Liver (tissue), 9 donors: ENCODE results near the gene HLA-A. TPM values are rescaled to one million over a fixed set of nuclear protein-coding genes. Genes with fewer than 3 reads are reported as not detected.

ENCODE experiments used
- DNase-seq: peaks from one replicate; pipeline ENCODE4 v3.0.0-alpha.2; 2017; ENCODE audit warnings: low spot score
- H3K27ac ChIP-seq, 2 donors: one replicate each; pipeline ENCODE4 v1.7.0; 2013; ENCODE audit warnings: inconsistent platforms in 2 of 2, low read length in 2 of 2, control low read depth in 1 of 2, low read depth in 1 of 2, mild to moderate bottlenecking in 1 of 2
- H3K27me3 ChIP-seq, 4 donors: one replicate each; pipeline versions ENCODE4 v1.6.1 to v1.7.0; 2013; ENCODE audit warnings: low read length in 3 of 4, inconsistent platforms in 1 of 4, mild to moderate bottlenecking in 1 of 4, moderate library complexity in 1 of 4; ENCODE audit not compliant: control insufficient read depth in 4 of 4, insufficient read depth in 4 of 4
- H3K36me3 ChIP-seq, 4 donors: one replicate each; pipeline versions ENCODE4 v1.6.1 to v1.7.0; 2013; ENCODE audit warnings: low read length in 3 of 4, mild to moderate bottlenecking in 3 of 4, low read depth in 1 of 4, moderate library complexity in 1 of 4; ENCODE audit not compliant: control insufficient read depth in 4 of 4, insufficient read depth in 3 of 4
- H3K4me1 ChIP-seq, 4 donors: one replicate each; pipeline versions ENCODE4 v1.6.1 to v1.7.0; 2013; ENCODE audit warnings: low read length in 3 of 4, mild to moderate bottlenecking in 3 of 4, moderate library complexity in 1 of 4; ENCODE audit not compliant: control insufficient read depth in 4 of 4, insufficient read depth in 4 of 4
- H3K4me3 ChIP-seq, 3 donors: one replicate each; pipeline versions ENCODE4 v1.6.1 to v1.7.0; 2013; ENCODE audit warnings: low read length in 3 of 3, control low read depth in 1 of 3, low read depth in 1 of 3, mild to moderate bottlenecking in 1 of 3
- H3K9ac ChIP-seq, 2 donors: one replicate each; pipeline ENCODE4 v1.7.0; 2013; ENCODE audit warnings: low read length in 2 of 2, mild to moderate bottlenecking in 2 of 2, moderate library complexity in 2 of 2, control low read depth in 1 of 2, low read depth in 1 of 2
- H3K9me3 ChIP-seq, 4 donors: one replicate each; pipeline versions ENCODE4 v1.6.1 to v1.7.0; 2013; ENCODE audit warnings: low read length in 3 of 4; ENCODE audit not compliant: control insufficient read depth in 4 of 4
- ATF3 ChIP-seq: IDR thresholded peaks from 2 replicates; pipeline ENCODE4 v1.6.1; 2016; ENCODE audit warnings: antibody characterized with exemption
- EGR1 ChIP-seq, 2 donors: IDR thresholded peaks; 2 replicates each; pipeline ENCODE4 v1.6.1; 2016 to 2018; ENCODE audit warnings: antibody characterized with exemption in 2 of 2, low read depth in 2 of 2
- FOXA1 ChIP-seq: IDR thresholded peaks from 2 replicates; pipeline ENCODE4 v1.6.1; 2016; ENCODE audit warnings: antibody characterized with exemption
- FOXA2 ChIP-seq: IDR thresholded peaks from 2 replicates; pipeline ENCODE4 v1.6.1; 2016; ENCODE audit warnings: antibody characterized with exemption
- HNF4A ChIP-seq, 2 donors: conservative IDR thresholded peaks; 2 replicates each; pipeline ENCODE4 v1.6.1; 2016; ENCODE audit warnings: antibody characterized with exemption in 2 of 2, mild to moderate bottlenecking in 2 of 2
- HNF4G ChIP-seq: IDR thresholded peaks from 2 replicates; pipeline ENCODE4 v1.6.1; 2016; ENCODE audit warnings: antibody characterized with exemption
- JUND ChIP-seq, 2 donors: IDR thresholded peaks; 2 replicates each; pipeline ENCODE4 v1.6.1; 2016; ENCODE audit warnings: antibody characterized with exemption in 2 of 2
- MAX ChIP-seq: IDR thresholded peaks from 2 replicates; pipeline ENCODE4 v1.6.1; 2016; ENCODE audit warnings: antibody characterized with exemption
- NR2F2 ChIP-seq: IDR thresholded peaks from 2 replicates; pipeline ENCODE4 v1.6.1; 2016; ENCODE audit warnings: antibody characterized with exemption
- RAD21 ChIP-seq, 2 donors: IDR thresholded peaks; 2 replicates each; pipeline ENCODE4 v1.6.1; 2016; ENCODE audit warnings: antibody characterized with exemption in 2 of 2, mild to moderate bottlenecking in 2 of 2
- REST ChIP-seq: IDR thresholded peaks from 2 replicates; pipeline ENCODE4 v1.6.1; 2016; ENCODE audit warnings: antibody characterized with exemption, mild to moderate bottlenecking
- SP1 ChIP-seq: IDR thresholded peaks from 2 replicates; pipeline ENCODE4 v1.6.1; 2018; ENCODE audit warnings: antibody characterized with exemption, mild to moderate bottlenecking
- TAF1 ChIP-seq: conservative IDR thresholded peaks from 2 replicates; pipeline ENCODE4 v1.6.1; 2016; ENCODE audit warnings: antibody characterized with exemption, mild to moderate bottlenecking
- YY1 ChIP-seq: IDR thresholded peaks from 2 replicates; pipeline ENCODE4 v1.6.1; 2016; ENCODE audit warnings: antibody characterized with exemption, mild to moderate bottlenecking
- ZBTB33 ChIP-seq: IDR thresholded peaks from 2 replicates; pipeline ENCODE4 v1.6.1; 2016; ENCODE audit warnings: antibody characterized with exemption
- WGBS: extraction: QIAGEN DNeasy Blood & Tissue Kit; methylation state at CpG from one replicate; pipeline ENCODE4 v1.1.7; 2013; 5-methylcytosine and 5-hydroxymethylcytosine counted together
- polyA plus RNA-seq, 2 donors: library from polyadenylated mRNA; stranded (reverse) in 1 of 2; unstranded in 1 of 2; fragments of 200-250 nt in 1 of 2; fragments of >200 nt in 1 of 2; fragmentation: Nextera tagmentation in 1 of 2; extraction: Ambion mirVana in 1 of 2; gene quantifications; one replicate each; pipeline versions ENCODE4 v1.2.1 to v1.2.3, GENCODE V29; 2013 to 2015
- total RNA-seq, 2 donors: library from RNA; depleted of rRNA; stranded (reverse); fragments of >200 nt; gene quantifications; one replicate each; pipeline ENCODE4 v1.2.3, GENCODE V29; 2014
- donor health status: healthy.
- donor health status: healthy.
- donor health status: healthy.
- donor health status: healthy.
- donor health status: healthy.

Gene HLA-A
- total and polyA plus RNA-seq, 4 donors = 145 to 321 (median 223) TPM

GRCh38 chr6:29919506-29920445, 22.6 kb upstream of the HLA-A start:
- H3K9me3 ChIP-seq = no peaks in the 10 kb centered on the region
- no peaks in the 10 kb centered on the region for H3K27me3 ChIP-seq
- H3K36me3 ChIP-seq = no peaks in the 10 kb centered on the region
- WGBS = 91% methylated on average over 1 of the region's 1 CpG
- H3K9ac ChIP-seq = no peak overlapping the region
- no peak overlapping the region for H3K4me3 ChIP-seq
- no peak for DNase-seq
- H3K4me1 ChIP-seq = no peaks in the 10 kb centered on the region
- no peak overlapping the region for H3K27ac ChIP-seq
- TF ChIP-seq MAX (no peak), SP1 (no peak), NR2F2 (no peak), TAF1 (no peak), YY1 (no peak), ZBTB33 (no peak), RAD21 (IDR thresholded peaks at IDR 0.05) (no peak), HNF4A (conservative IDR thresholded peaks at IDR 0.05) (no peak)

- H3K27ac ChIP-seq = no peak overlapping the region
- 69% methylated on average over 3 of the region's 3 CpGs for WGBS
- H3K9ac ChIP-seq = no peak overlapping the region
- no peaks in the 10 kb centered on the region for H3K27me3 ChIP-seq
- TF ChIP-seq RAD21 (IDR thresholded peaks at IDR 0.05) = no peak
- no peak for TF ChIP-seq ATF3
- no peak for TF ChIP-seq FOXA2
- no peak for TF ChIP-seq JUND (IDR thresholded peaks at IDR 0.05)
- TF ChIP-seq YY1 = no peak
- no peak for TF ChIP-seq NR2F2
- TF ChIP-seq SP1 = no peak
- no peak for TF ChIP-seq EGR1 (IDR thresholded peaks at IDR 0.05; ENCODE audit: low read depth in 2 of 2)
- TF ChIP-seq REST = no peak
- no peak for TF ChIP-seq HNF4G
- no peak for TF ChIP-seq TAF1
- TF ChIP-seq HNF4A (conservative IDR thresholded peaks at IDR 0.05) = no peak
- TF ChIP-seq MAX = no peak
- no peak for TF ChIP-seq ZBTB33
- no peak for TF ChIP-seq FOXA1
- H3K4me1 ChIP-seq = peaks cover 0 to 10% (median 0%) of the 10 kb centered on the region in 4 donors
- H3K4me3 ChIP-seq = no peak overlapping the region
- H3K9me3 ChIP-seq = no peaks in the 10 kb centered on the region
- DNase-seq = no peak
- no peaks in the 10 kb centered on the region for H3K36me3 ChIP-seq
Measured at GRCh38 chr6:29924287-29924686, 18.0 kb upstream of the HLA-A start.
